ENCODE measurements around the gene PLEK2.

Gene PLEK2

DNA sequence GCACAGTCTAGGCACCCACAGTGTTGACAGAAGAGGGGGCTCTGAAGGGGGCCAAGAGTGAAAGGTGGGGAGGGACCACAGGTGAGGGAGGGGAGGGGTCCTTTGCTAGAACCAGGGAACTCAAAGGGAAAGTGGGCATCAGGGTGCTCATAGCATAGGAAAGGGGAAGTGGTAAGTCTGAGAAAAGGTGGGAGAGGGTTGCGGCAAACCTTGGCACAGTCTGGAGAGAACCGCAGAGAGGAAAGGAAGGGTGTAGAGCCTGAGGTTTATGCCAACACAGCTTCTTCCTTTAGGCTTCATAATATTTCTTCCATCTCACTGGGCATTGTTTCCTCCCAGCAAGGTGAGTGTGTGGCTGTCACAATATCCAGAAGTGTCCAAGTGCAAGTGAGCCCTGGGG lies 11.5 kb upstream of the PLEK2 start:
- no peak for DNase-seq (ENCODE audit: low read depth)
- TF ChIP-seq, protein P1, sequence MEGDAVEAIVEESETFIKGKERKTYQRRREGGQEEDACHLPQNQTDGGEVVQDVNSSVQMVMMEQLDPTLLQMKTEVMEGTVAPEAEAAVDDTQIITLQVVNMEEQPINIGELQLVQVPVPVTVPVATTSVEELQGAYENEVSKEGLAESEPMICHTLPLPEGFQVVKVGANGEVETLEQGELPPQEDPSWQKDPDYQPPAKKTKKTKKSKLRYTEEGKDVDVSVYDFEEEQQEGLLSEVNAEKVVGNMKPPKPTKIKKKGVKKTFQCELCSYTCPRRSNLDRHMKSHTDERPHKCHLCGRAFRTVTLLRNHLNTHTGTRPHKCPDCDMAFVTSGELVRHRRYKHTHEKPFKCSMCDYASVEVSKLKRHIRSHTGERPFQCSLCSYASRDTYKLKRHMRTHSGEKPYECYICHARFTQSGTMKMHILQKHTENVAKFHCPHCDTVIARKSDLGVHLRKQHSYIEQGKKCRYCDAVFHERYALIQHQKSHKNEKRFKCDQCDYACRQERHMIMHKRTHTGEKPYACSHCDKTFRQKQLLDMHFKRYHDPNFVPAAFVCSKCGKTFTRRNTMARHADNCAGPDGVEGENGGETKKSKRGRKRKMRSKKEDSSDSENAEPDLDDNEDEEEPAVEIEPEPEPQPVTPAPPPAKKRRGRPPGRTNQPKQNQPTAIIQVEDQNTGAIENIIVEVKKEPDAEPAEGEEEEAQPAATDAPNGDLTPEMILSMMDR (IDR thresholded peaks at IDR 0.05; ENCODE audit: insufficient read depth, low read depth, low read length, missing control alignments): no peak
- no peak overlapping the region for H3K4me3 ChIP-seq (ENCODE audit: low read length)

DNA sequence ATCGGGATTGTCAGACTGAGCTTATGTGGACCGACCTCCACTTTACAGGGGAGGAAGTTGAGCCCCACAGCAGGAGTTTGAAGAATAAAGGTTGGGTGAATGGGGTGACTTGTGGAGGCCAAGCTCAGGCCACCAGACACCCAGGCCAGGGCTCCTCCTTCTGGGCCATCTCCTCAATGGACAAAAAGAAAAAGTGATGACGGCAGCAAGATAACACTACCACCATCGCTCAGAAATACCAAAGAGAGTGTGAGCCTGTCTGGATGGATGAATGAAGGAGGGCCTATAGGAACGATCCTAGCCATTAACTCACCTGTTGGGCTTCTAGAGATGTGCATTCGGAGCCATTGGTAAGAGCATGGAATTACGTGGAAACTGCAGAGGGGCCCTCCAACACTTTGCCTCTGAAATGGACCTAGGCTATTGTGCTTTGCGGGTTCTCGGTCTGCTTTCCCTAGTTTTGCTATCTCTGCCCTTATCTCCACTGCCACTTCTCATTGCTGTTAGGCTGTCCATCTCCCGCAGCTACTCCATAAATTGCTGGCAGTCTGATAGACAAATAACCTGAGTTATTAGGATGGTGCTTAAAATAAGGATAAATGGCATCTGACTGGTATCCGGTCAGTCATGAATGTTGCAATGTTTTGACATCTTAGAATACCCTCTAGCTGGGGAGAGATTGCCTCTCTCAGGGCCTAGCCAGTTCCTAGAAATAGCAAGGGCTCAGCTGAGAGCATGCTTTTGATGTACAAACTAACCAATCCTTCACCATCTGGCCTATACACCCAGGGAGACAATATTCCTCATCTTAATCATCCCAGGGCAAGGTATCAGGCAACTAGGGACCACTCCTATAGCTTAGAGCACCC lies 9.6 kb upstream of the PLEK2 start:
- TF ChIP-seq, protein P1 (IDR thresholded peaks at IDR 0.05; ENCODE audit: insufficient read depth, low read depth, low read length, missing control alignments): no peak
- no peak overlapping the region for H3K4me3 ChIP-seq (ENCODE audit: low read length)
- no peak for DNase-seq (ENCODE audit: low read depth)

DNA sequence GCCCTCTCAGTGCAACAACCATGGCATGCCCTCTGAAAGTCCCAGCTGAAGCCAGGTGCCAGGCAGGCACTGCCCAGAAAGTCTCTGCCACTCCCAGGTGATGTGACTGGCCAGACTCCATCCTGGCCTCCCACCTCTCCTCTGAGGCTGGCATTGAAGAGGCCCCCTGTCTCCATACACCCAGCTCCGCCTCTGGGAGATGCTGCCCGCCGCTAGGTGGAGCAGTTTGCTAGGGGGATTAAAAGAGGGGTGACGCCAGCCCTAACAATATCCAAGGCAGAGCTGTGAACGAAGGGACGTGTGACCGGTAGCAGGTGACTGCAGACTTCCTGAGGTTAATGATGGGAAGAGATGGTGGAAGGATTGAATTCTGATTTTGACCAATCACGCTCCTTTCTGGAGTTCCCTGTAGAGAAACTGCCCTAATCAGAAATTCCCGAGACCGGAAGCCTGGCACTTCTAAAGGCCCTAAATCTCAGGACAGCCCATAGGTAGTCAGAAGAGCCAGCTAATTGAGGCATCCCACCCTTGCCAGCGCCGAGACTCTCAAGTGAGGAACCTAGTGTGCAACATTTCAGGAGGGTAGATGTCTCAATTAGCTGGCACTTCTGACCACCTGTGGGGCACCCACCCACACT lies 8.3 kb upstream of the PLEK2 start:
- H3K4me3 ChIP-seq (ENCODE audit: low read length): no peak overlapping the region
- TF ChIP-seq, protein P1 (IDR thresholded peaks at IDR 0.05; ENCODE audit: insufficient read depth, low read depth, low read length, missing control alignments): peak; percentile 49
- DNase-seq (ENCODE audit: low read depth): no peak

DNA sequence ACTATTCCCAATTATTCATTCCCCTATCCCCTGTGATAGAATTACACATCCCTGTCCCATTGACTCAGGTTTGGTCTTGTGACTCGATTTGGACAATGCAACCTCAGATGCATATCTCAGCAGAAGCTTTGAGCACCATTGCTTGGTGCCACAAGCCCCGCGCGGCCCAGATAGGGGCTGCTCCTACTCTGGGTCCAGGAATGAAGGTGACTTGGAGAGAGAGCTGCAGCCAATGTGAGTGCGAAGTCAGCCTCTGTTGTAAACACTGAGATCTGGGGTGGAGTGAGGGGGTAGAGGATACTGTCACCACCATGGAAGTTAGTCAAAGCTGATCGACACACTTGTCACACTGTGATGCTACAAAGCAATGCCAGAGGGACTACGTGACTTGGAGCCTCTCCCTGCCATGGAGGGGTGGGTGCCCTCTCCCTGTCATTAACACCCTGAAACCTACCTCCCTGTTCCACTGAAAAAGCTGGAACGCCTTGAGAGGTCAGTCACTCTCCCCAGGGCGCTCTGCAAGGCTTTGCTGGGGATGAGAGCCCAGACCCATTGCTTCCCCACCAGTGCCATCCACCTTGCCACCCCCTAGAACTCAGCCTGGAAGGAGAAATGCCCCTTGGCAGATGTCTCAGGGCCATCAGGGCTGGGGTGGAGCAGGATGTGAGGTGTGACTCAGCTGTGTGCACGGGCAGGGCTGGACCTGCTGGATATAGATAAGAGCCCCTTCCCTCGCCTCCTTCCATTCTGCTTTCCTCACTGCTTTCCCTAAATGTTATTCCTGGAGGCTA lies 6.6 kb upstream of the PLEK2 start:
- TF ChIP-seq, protein P1 (IDR thresholded peaks at IDR 0.05; ENCODE audit: insufficient read depth, low read depth, low read length, missing control alignments): no peak
- peak; percentile 92 for DNase-seq (ENCODE audit: low read depth)

DNA sequence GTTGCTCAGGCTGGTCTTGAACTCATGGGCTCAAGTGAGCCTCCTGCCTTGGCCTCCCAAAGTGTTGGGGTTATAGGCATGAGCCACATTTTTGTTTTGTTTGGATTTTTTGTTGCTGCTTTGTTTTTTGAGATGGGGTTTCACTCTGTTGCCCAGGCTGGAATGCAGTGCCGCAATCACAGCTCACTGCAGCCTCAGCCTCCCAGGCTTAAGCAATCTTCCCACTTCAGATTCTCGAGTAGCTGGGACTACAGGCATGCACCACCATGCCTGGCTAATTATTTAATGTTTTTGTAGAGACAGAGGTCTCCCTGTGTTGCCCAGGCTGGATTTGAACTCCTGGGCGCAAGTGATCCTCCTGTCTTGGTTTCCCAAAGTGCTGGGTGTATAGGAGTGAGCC lies 5.7 kb upstream of the PLEK2 start:
- no peak overlapping the region for H3K4me3 ChIP-seq (ENCODE audit: low read length)
- TF ChIP-seq, protein P1 (IDR thresholded peaks at IDR 0.05; ENCODE audit: insufficient read depth, low read depth, low read length, missing control alignments): no peak
- DNase-seq (ENCODE audit: low read depth): peak; percentile 64

More for the DNA sequence above, 6.6 kb upstream of the PLEK2 start:
- H3K4me3 ChIP-seq (ENCODE audit: low read length): no peak overlapping the region

DNA sequence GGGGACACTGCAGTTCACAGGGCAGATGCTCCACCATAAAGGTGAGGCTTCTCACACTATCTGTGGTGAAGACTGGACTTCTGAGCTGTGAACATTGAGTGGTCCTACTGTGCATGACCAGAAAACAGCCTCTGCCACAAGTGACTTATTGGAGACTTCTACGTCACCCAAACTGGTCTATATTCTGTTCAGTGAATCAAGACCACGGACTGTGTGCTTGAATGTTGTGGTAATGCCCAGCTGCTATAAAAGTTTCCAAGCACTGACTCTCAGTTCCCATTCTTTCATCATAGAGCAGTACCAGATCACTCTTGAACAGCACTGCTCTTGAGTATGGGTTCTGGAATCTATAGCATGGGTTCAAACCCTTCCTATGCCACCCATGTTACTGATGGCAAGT lies 4.8 kb upstream of the PLEK2 start:
- TF ChIP-seq, protein P1 (IDR thresholded peaks at IDR 0.05; ENCODE audit: insufficient read depth, low read depth, low read length, missing control alignments): no peak
- DNase-seq (ENCODE audit: low read depth): no peak
- no peak overlapping the region for H3K4me3 ChIP-seq (ENCODE audit: low read length)
